Mesothelial cell of epicardium (in vitro differentiated cells): Measurements from ENCODE around the gene POLD2. TPM values are rescaled to one million over a fixed set of nuclear protein-coding genes. Genes with fewer than 3 reads are reported as not detected.

Experiments
- DNase-seq, 2 experiments: peaks; one replicate each; pipeline ENCODE4 v3.0.0; 2021; ENCODE audit warnings: low spot score in 2 of 2; ENCODE audit not compliant: unreplicated experiment in 2 of 2
- H3K27ac Mint-ChIP-seq: 2 replicates; pipeline ENCODE4 v1.8.0; 2021; ENCODE audit warnings: mixed read lengths
- H3K27me3 Mint-ChIP-seq: 2 replicates; pipeline ENCODE4 v1.8.0; 2021; ENCODE audit warnings: low read depth, mixed read lengths
- H3K36me3 Mint-ChIP-seq: 2 replicates; pipeline ENCODE4 v1.8.0; 2021; ENCODE audit warnings: mixed read lengths
- H3K4me1 Mint-ChIP-seq: 2 replicates; pipeline ENCODE4 v1.8.0; 2021; ENCODE audit warnings: mixed read lengths
- H3K4me3 Mint-ChIP-seq: 2 replicates; pipeline ENCODE4 v1.8.0; 2021; ENCODE audit warnings: mild to moderate bottlenecking, moderate library complexity, mixed read lengths
- H3K9me3 Mint-ChIP-seq: 2 replicates; pipeline ENCODE4 v1.8.0; 2021; ENCODE audit warnings: mixed read lengths
- CTCF ChIP-seq: fragments of 200-600 bp; sonication (generic); IDR thresholded peaks from one replicate; pipeline ENCODE4 v1.5.0; 2021; ENCODE audit warnings: antibody characterized with exemption; ENCODE audit not compliant: unreplicated experiment
- total RNA-seq: library from RNA; stranded (reverse); gene quantifications from 3 replicates; pipeline ENCODE4 v1.2.1, GENCODE V29; 2021

The POLD2 gene
- total RNA-seq, 1 donor from 2014 or later = 117 TPM

GRCh38 chr7:44120395-44120794, 3.0 kb downstream of the POLD2 start:
- peaks cover 21% of the 10 kb centered on the region for H3K36me3 Mint-ChIP-seq
- no peak for DNase-seq
- TF ChIP-seq CTCF = no peak
- no peak overlapping the region for H3K4me3 Mint-ChIP-seq
- peak overlapping the region; percentile 39 for H3K27ac Mint-ChIP-seq
- H3K4me1 Mint-ChIP-seq = peaks cover 19% of the 10 kb centered on the region
- no peaks in the 10 kb centered on the region for H3K27me3 Mint-ChIP-seq
- no peaks in the 10 kb centered on the region for H3K9me3 Mint-ChIP-seq

GRCh38 chr7:44119829-44120380, 3.4 kb downstream of the POLD2 start:
- peaks cover 19% of the 10 kb centered on the region for H3K4me1 Mint-ChIP-seq
- no peaks in the 10 kb centered on the region for H3K9me3 Mint-ChIP-seq
- no peak for TF ChIP-seq CTCF
- H3K27ac Mint-ChIP-seq = peak overlapping the region; percentile 39
- H3K36me3 Mint-ChIP-seq = peaks cover 21% of the 10 kb centered on the region
- no peaks in the 10 kb centered on the region for H3K27me3 Mint-ChIP-seq
- no peak overlapping the region for H3K4me3 Mint-ChIP-seq
- DNase-seq = no peak

DNA sequence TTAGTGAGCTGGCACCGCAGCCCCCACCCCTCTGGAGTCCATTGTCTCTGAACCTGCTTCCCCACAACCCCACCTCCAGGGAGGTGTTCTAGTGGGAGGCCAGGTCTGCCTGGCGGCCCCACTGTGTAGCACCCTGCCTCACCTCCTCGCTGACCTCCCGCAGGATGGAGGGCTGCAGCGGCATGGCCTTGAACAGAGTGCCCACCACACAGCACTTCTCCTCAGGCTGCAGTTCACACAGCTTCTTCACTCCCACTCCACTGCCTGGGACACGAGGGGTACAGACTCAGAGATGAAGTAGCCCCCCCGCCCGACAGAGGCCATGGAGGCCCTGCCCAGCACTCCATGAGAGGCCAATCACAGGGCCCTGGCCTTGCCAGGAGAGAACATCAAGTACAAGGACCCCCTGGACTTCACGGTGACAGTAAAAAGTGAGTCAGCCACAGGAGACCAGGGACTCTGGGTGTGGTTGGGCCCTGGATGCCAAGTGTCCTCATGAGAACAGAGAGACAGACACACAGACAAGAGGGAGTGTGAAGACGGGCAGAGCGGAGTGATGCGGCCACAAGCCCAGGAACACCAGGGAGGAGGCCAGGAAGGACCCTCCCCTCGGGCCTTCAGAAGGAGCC, 5.4 kb downstream of the POLD2 start:
- Mint-ChIP-seq H3K4me1 (peaks cover 16% of the 10 kb centered on the region), H3K27me3 (no peaks in the 10 kb centered on the region), H3K27ac (no peak overlapping the region), H3K4me3 (no peak overlapping the region), H3K9me3 (no peaks in the 10 kb centered on the region), H3K36me3 (peaks cover 34% of the 10 kb centered on the region)
- no peak for DNase-seq
- TF ChIP-seq CTCF = no peak

DNA sequence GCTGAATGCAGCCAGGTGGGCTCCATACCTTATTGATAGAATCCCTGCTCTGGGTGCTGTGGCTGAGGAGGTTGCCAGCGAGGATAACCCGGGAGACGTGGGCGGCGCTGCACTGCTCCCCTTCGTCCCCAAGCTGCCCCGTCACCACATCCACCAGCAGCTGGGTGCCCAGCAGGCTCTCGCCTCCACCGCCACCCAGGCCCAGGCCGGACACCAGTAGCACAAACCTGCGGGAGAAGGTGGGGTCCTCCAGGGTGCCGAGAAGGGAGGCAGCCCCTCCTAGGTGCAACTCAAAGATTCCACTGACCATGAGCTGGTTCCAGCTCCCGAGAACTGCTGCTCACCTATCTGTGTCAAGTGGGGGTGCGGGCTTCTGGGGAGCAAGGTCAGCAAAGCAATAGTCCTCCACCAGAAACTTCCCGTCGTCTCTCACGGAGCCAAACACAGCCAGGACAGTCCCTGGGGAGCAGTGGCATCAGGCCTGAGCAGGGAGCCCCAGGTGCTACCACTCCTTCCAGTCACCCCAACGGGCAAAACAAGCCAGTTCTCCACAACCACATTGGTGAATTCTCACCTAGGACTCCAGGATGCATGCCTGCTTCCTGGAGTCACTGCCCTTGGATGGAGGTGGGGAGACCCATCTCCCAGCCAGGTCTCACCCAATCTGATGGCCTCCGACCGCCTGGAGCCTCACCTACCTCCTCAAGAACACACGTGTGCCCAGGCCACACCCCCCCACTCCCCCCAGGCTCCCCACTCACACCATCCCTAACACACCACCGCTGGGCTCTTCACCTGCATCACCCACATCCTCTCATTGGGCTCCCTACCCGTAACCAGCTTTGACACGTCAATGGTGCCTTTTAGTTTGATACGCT, 6.3 kb downstream of the POLD2 start:
- TF ChIP-seq CTCF = no peak
- peaks cover 40% of the 10 kb centered on the region for H3K36me3 Mint-ChIP-seq
- H3K9me3 Mint-ChIP-seq = no peaks in the 10 kb centered on the region
- no peak for DNase-seq
- no peaks in the 10 kb centered on the region for H3K27me3 Mint-ChIP-seq
- no peak overlapping the region for H3K4me3 Mint-ChIP-seq
- no peak overlapping the region for H3K27ac Mint-ChIP-seq
- H3K4me1 Mint-ChIP-seq = peaks cover 8% of the 10 kb centered on the region

- H3K4me1 Mint-ChIP-seq = peaks cover 5% of the 10 kb centered on the region
- H3K9me3 Mint-ChIP-seq = no peaks in the 10 kb centered on the region
- peaks cover 43% of the 10 kb centered on the region for H3K36me3 Mint-ChIP-seq
- no peak overlapping the region for H3K27ac Mint-ChIP-seq
- no peak overlapping the region for H3K4me3 Mint-ChIP-seq
- no peaks in the 10 kb centered on the region for H3K27me3 Mint-ChIP-seq
- TF ChIP-seq CTCF = no peak
- DNase-seq = no peak
These were observed 7.1 kb downstream of the POLD2 start for GRCh38 chr7:44116087-44116788.
